Stimulated activated CD4-positive, alpha-beta T cell treated with anti-CD3 and anti-CD28 coated beads, Interleukin-15, amount 100 ng/mL, for 24 hours (primary cell): Measurements from ENCODE around the gene CENPV.
"Not testable (repeated sequence)": the region's sequence is repeated elsewhere in the genome, so short reads cannot be mapped to it uniquely, and the experiment has no call there.

Source experiments
- DNase-seq: peaks from one replicate; pipeline ENCODE4 v3.0.0-alpha.2; 2020

CENPV gene

DNA sequence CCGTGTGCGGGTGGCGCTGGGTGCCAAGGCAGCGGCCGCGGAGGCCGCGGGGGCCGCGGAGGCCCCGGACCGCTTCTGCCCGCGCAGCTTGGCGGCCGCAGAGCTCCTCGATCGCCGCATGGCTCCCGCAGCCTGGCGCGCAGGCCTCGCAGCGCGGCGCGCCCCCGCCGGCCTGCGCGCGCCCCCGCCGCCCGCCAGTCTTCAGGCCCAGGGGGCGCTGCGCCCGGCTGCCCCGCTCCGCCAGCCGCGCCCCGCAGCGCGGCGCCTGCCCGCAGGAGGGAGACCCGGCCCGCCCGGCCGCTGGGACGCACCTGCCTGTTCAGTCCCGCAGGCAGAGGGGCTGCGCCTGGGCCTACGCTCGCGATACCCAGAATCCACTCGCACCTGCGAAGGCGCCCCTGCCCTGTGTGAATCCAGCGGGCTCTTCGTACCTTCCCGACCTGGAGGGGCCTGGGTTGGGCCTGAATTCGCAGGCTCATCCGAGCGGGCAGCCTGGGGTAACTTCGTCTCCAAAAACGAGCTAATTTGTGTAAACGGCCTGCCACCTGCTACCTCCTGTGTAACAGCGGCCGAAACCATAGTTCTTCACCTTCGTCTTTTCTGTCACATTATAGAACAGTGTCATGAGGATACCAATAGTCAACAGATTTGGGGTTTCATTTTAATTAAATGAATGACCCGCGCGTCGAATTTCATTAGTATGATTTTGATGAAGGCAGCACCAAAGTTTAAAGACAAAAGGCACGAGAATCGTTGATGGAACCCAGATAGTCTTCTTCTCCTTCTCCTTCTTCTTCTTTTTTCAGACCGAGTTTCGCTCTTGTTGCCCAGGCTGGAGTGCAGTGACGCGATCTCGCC, at the start of gene CENPV:
CENPV (minus strand) TSS at position 153 of the 858 bp plus-strand sequence; CDS start at position 120, 33 bp downstream.
- DNase-seq: peak; percentile 80

DNA sequence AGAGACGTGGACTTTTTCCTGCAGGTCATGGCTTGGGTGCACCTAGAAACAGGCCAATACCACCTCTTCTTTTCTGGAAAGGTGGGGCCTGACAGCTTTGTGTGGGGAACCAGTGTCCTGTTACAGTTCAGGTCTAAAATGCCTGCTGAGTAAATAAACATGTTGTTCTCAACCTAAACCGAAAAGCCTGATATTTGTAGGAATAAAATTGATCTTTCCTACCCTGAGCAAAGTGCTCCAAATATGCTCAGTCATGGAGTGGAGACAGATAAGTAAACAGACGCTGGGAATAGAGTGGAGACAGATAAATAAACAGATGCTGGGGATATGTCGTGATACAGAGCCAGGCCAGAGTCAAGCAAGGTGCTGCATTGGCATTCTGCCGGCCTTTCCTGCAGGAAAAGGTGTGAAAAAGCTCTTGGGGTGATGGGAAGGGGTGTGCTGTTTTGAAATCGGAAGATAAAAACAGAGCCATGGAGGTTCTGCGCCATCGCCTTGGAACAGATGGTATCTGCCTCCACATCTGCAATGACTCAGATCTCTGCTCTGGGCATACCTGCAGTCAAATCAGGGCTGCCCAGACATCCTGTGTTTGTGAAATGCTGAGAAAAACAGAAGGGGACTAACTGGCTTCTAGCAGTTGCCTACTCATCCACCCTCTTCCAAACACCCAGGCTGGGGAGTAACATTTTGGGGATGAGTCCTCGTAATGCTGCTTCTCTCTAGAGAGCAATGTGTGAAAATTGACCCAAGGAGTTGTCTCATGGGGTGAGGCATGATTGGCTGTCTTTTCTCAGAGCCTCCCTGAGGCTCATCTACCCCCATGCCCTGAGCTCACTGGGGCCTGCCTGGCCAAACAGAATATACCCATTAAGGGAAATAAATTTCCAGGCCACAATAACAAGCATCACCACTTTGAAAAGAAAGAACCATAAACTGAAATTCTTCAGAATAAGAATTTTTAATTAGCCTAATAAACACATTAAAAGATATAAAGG, 45.3 kb upstream of the CENPV start:
- no peak for DNase-seq

DNA sequence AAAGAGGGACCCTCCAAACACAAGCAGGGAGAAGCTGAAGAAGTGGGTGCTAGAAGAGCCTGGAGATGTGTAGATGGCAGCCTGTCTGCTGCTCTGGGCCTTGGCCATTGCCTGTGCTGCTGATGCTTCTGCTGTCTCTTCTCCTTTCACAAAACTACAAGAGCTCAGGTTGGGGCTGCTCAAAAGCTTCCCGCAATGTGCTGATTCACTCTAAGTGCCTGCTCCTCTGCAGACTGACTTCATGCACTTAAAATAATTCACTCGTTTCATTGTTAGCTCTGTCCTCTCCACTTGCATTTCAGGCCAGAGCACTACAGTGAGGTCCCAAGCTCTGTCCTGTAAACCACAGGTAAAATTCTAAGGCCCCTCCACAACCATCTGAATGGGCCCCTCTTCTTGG, 43.4 kb upstream of the CENPV start:
- not testable (repeated sequence) for DNase-seq

DNA sequence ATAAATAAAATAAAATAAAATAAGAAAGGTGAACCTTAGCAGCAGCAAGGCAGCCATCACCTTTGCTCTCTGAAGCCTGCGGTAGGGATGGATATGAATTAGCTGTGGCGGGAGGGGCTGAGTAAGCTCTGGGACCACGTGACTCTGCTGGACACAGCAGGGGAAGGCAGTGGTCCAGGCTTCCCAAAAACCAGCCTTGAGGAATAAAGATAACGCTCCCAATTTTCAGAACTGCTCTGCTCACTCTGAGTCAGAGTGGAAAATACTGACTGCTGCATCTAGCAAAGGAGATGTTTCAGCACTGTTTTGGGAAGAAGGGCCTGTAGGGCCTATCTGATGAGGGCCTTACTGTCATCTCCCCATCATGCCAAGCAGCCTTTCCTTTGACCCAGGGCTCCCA, 42.6 kb upstream of the CENPV start:
- not testable (repeated sequence) for DNase-seq

DNA sequence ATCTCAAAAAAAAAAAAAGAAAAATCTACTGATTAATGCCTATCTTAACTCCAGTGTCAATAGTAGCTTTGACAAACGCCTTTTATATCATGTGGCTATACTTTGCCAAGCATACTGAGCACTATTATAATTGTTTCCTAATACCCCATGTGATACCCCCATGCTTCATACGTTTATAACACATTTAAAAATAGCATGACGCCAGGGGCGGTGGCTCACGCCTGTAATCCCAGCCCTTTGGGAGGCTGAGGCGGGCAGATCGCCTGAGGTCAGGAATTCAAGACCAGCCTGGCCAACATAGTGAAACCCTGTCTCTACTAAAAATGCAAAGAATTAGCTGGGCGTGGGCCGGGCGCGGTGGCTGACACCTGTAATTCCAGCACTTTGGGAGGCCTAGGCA, 39.2 kb upstream of the CENPV start:
- DNase-seq: not testable (repeated sequence)

DNA sequence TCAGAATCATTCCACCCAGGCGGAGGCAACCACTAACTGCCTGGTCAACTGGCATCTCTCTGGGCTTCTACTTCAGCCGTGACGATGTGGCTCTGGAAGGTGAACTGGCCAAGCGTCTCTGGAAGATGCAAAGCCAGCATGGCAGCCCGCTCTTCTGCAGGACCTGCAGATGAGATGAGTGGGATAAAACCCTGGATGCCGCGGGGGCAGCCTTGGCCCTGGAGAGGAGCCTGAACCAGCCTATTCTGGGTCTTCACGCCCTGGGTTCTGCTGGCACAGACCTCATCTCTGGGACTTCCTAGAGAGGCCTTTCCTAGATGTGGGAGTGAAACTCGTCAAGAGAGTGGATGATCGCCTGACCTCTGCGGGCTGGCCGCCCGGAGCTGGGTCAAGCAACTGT, 38.2 kb upstream of the CENPV start:
- no peak for DNase-seq

DNA sequence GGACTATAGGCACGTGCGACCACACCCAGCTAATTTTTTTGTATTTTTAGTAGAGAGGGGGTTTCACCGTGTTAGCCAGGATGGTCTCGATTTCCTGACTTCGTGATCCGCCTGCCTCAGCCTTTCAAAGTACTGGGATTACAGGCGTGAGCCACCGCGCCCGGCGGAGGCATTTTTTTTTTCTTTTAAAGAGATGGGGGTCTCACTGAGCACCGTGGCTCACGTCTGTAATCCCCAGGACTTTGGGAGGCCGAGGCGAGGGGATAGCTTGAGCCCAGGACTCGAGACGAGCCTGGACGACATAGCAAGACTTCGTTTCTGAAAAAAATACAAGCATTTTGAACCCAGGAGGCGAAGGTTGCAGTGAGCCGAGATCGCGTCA, 32.8 kb upstream of the CENPV start:
- not testable (repeated sequence) for DNase-seq

DNA sequence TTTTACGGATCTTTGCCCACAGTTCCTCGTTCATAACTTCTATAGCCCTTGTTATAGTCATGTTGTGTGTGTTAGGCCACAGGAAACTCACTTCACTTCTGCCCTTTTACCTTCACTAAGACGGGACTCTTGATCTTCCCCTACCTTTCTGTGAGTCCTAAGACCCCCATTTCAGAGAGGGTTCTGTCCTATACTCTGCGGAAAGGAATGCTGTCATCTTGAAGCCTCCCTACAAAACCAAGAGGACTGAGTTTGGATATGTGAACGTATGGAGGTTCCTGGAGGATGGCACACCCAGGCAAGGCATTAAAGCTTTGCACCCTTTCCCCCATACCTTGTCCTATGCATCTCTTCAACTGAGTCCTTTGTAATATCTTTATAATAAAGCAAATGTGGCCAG, 31.3 kb upstream of the CENPV start:
- no peak for DNase-seq

DNA sequence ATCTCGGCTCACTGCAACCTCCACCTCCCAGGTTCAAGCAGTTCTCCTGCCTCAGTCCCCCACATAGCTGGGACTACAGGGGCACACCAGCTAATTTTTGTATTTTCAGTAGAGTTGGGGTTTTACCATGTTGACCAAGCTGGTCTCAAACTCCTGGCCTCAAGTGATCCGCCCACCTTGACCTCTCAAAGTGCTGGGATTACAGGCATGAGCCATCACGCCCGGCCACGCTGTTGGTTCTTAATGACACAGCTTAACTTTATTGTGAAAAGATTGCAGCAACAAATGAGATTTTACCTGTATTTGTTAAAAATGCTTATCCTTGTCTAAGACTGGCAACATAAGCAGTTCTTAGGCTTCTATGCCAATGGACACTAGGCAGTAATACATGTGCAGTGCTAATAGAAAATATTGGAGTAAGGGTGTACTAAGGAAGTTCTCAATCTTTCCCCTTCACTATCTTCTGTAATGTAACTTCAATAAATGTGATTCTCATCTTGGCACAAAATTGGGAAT, 30.6 kb upstream of the CENPV start:
- no peak for DNase-seq

DNA sequence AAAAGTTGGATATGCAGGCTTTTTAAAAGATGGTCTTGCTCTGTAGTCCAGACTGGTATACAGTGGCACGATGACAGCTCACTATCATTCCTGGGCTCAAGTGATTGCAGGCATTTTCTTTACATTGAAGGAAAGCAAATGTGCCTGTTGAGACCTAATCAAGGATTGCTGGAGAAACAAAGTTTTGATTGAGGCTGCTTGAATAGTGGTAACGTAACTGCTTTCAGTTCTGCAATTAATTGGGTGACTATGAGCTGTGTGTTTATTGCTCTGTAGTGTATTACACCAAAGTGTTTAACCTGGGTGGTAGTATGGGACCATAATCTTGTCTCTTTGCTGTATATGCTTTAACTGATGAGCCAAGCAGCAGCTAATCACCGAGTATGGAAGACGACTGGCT, 29.9 kb upstream of the CENPV start:
- DNase-seq: no peak

DNA sequence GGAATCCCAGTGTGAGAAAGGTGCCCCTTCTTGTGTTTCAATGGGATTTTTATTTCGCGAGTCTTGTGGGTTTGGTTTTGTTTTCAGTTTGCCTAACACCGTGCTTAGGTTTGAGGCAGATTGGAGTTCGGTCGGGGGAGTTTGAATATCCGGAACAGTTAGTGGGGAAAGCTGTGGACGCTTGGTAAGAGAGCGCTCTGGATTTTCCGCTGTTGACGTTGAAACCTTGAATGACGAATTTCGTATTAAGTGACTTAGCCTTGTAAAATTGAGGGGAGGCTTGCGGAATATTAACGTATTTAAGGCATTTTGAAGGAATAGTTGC, 28.2 kb upstream of the CENPV start:
- DNase-seq: peak; percentile 59

DNA sequence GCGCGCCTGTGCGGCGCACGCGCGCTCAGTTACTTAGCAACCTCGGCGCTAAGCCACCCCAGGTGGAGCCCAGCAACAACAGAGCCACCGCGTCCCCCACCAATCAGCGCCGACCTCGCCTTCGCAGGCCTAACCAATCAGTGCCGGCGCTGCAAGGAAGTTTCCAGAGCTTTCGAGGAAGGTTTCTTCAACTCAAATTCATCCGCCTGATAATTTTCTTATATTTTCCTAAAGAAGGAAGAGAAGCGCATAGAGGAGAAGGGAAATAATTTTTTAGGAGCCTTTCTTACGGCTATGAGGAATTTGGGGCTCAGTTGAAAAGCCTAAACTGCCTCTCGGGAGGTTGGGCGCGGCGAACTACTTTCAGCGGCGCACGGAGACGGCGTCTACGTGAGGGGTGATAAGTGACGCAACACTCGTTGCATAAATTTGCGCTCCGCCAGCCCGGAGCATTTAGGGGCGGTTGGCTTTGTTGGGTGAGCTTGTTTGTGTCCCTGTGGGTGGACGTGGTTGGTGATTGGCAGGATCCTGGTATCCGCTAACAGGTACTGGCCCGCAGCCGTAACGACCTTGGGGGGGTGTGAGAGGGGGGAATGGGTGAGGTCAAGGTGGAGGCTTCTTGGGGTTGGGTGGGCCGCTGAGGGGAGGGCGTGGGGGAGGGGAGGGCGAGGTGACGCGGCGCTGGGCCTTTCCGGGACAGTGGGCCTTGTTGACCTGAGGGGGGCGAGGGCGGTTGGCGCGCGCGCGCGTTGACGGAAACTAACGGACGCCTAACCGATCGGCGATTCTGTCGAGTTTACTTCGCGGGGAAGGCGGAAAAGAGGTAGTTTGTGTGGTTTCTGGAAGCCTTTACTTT, 27.6 kb upstream of the CENPV start, which contains the start of gene UBB:
UBB (plus strand) TSS at position 452 of the 856 bp plus-strand sequence. CDS start 817 bp downstream, outside the sequence.
- peak; percentile 95 for DNase-seq

DNA sequence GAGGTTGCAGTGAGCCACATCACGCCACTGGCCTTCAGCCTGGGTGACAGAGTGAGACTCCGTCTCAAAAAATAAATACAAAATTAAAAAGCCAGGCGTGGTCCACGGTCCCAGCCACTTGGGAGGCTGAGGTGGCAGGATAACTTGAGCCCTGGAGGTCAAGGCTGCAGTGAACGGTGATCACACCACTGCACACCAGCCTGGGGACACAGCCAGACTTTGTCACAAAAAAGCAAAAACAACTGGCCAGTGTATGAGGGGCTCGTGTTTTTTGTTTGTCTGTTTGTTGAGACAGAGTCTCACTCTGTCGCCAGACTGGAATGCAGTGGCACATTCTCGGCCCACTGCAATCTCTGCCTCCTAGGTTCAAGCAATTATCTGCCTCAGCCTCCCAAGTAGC, 26.4 kb upstream of the CENPV start:
- DNase-seq: no peak

DNA sequence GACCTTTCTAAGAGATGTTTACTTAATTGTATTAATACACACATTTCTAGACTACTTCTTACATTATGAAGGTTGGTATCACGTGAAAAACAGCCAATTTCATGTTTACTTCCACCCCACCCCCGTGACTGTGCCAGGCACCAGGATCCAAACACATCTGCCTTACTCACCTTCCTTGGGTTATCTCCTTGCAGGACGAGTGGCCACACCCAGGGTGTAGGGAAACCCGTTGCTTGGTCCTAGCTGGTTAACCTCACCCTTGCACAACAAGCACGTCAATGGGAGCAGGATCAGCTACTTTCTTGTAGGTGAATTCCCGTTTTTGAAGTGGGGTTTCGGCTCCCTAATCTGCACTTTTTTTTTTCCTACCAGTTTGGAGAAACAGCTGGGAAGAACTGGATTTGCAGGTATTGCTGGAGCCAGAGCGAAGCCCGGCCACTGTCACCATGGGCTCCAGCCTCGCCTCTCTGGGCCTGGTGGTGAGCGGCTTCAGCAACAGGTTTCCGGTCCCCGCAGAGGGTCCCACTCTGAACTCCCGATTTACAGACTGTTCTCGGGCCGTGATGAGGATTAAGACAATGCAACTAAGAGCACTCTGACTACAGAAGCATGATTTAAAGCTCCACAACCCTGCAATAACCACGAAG, 25.5 kb upstream of the CENPV start:
- DNase-seq: no peak

DNA sequence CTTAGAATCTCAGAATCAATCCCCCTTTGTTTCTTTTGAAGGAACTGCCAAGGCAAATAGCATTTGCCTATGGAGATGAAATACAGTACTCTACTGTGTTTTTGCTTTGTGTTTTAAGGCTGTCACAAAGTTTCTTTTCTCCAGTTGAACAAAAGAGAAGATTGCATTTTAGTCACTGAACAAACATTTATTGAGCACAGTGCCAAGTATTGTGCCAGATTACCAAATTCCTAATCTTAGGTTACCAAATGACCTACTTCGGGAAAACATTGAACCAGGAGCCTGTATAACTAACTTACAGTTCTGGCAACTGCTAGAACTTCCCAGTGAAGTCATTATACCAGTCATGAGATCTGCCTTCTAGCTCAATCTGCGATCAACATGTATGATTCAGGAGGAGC, 24.7 kb upstream of the CENPV start:
- no peak for DNase-seq

DNA sequence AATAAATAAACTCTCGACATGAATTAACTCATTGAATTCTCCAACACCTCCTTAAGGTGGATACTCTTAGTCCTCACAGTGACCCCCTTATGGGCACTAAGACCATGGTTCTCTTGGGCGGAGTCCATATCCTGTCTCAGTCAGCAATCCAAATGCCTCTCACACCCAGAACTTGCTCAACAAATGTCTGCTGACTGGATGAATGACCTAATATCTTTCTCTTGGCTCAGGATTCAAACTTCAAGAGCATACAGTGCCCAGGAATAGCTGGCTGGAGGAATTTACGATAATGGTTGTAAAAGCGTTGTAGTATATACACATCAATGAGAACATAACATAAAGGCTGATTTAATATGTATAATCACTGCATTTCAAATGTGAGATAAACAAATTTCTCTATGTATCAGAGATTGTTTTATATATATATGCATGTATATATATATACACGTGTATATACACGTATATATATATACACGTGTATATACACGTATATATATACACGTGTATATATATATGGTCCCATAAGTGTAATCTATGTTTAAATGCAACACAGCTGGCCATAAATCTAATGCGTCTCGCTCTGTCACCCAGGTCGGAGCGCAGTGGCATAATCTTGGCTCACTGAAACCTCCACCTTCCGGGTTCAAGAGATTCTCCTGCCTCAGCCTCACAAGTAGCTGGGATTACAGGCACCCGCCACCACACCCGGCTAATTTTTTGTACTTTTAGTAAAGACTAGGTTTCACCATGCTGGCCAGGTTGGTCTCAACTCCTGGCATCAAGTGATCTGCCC, 21.1 kb upstream of the CENPV start:
- DNase-seq: no peak

DNA sequence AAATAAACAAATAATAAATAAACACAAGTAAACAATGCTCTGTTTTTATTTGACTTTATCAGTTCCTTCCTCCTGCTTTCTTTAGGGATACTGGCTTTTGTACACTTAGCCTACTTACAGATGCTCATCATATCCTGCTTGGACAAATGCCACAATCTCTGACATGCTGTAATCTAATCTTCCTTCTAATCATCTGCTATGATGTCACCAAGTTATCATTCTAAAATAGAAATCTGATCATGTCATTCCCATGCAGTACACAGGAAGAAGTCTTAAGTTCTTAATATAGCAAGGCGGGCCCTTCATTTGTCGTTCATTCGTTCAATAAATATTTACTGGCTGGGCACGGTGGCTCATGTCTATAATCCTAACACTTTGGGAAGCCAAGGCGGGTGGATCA, 18.5 kb upstream of the CENPV start:
- DNase-seq: no peak

DNA sequence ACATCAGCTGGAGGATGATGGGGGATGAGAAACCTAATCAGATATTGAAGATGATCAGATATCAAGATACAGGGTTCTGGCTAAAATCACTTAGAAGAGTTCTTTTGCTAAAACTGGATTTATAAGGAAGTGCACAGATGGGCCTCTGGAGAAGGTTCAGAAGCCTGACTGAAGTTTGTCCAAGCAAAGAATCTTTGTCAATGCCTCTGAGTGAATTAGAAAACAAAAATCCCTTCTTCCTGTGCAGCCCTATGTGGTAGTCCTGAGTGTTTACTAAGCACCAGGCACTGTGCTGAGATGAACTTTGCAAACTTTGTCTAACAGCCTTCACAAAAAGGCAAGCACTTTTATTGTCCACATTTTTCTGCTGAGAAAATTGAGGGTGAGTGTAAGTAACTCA, 11.4 kb upstream of the CENPV start:
- no peak for DNase-seq

DNA sequence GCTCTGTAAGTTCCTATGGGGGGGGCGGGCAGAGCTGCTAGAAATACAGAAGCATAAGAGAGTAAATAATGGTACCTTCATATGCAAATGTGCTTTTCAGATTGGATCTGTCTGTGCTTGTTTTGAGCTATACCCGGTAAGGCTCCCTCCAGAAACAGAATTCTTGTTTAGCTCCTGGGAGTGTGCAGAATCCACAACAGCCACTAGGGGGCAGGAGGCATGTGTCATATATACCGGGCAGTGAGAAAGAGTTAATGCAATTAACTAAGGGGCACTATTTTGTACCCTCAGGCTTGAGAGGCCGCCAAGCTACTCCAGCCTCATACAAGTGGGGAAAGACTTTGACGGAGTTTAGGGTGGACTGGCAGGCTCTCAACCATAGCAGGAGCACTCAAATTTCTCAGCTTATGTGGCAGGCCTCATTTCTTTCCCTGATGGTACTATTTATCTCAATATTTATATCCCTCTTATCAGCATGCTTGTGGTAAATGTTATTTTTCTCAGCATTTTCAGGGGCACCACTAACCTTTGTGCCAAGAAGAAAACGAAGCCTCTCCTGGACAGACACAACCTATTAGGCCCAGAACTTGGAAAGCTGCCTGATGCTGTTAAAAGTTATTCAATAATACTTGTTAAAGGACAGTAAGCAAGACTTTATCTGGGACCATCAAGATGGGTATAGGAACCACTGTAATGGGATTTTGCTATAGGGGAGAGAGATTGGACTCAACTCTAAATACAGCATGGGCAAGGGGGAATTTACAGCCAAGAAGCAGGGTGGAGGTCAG, 10.7 kb upstream of the CENPV start:
- peak; percentile 84 for DNase-seq

DNA sequence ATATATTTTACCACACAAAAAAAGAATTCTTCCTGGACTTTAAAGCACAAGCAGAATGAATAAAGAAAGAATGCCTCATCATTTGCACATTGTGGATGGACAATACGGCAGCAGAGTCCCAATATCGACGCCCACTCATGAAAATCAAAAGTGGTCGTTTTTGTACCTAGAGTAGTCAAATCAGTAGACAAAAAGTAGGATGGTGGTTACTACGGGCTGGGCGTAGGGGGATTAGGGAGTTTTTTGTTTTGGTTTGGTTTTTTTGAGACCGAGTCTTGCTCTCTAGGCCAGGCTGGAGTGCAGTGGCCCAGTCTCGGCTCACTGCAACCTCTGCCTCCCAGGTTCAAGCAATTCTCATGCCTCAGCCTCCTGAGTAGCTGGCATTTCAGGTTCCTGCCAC, 8.6 kb upstream of the CENPV start:
- DNase-seq: no peak
